NCI-H2171 (cell line): ENCODE results near the gene GMDS.

Experiments
- DNase-seq: peaks from one replicate; lab custom pipeline; 2025; lab: John Stamatoyannopoulos, UW

GMDS gene

GRCh38 chr6:1612974-1613306 is 632.5 kb downstream of the GMDS start:
- no peak for DNase-seq

GRCh38 chr6:1612299-1612973 is 633.0 kb downstream of the GMDS start:
- no peak for DNase-seq

GRCh38 chr6:1611572-1612298 is 633.7 kb downstream of the GMDS start:
- no peak for DNase-seq

- no peak for DNase-seq
Measured at GRCh38 chr6:1611322-1611571, 634.2 kb downstream of the GMDS start.

DNA sequence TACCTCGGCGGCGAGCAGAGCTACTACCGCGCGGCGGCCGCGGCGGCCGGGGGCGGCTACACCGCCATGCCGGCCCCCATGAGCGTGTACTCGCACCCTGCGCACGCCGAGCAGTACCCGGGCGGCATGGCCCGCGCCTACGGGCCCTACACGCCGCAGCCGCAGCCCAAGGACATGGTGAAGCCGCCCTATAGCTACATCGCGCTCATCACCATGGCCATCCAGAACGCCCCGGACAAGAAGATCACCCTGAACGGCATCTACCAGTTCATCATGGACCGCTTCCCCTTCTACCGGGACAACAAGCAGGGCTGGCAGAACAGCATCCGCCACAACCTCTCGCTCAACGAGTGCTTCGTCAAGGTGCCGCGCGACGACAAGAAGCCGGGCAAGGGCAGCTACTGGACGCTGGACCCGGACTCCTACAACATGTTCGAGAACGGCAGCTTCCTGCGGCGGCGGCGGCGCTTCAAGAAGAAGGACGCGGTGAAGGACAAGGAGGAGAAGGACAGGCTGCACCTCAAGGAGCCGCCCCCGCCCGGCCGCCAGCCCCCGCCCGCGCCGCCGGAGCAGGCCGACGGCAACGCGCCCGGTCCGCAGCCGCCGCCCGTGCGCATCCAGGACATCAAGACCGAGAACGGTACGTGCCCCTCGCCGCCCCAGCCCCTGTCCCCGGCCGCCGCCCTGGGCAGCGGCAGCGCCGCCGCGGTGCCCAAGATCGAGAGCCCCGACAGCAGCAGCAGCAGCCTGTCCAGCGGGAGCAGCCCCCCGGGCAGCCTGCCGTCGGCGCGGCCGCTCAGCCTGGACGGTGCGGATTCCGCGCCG is 634.7 kb downstream of the GMDS start:
- DNase-seq, result no peak

DNA sequence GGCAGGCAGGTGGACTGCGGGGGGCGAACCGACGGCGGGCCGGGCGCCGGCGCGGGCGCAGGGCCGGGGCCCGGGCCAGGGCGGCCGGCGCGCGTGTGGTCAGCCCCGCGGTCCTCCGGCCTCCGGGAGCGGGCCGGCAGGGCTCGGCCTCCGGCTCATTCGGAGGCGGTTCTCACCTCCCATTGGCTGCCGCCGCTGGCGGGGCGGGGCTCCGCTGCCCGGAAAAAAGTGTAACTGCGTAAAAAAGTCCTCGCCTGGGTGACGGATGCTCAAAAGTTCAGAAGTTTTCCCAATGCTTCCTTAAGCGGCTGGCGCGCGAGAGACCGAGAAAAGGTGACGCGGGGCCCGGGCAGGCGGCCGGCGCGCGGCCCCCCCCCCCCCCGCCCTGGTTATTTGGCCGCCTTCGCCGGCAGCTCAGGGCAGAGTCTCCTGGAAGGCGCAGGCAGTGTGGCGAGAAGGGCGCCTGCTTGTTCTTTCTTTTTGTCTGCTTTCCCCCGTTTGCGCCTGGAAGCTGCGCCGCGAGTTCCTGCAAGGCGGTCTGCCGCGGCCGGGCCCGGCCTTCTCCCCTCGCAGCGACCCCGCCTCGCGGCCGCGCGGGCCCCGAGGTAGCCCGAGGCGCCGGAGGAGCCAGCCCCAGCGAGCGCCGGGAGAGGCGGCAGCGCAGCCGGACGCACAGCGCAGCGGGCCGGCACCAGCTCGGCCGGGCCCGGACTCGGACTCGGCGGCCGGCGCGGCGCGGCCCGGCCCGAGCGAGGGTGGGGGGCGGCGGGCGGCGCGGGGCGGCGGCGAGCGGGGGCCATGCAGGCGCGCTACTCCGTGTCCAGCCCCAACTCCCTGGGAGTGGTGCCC is 635.5 kb downstream of the GMDS start, which contains the start of gene FOXC1:
FOXC1 (plus strand) TSS at position 268 of the 849 bp plus-strand sequence; CDS start at position 799, 531 bp downstream.
- DNase-seq, result no peak

- DNase-seq, result no peak
Measured at GRCh38 chr6:1609041-1609647, 636.3 kb downstream of the GMDS start.

GRCh38 chr6:1608222-1609040 is 637.0 kb downstream of the GMDS start:
- no peak for DNase-seq

DNA sequence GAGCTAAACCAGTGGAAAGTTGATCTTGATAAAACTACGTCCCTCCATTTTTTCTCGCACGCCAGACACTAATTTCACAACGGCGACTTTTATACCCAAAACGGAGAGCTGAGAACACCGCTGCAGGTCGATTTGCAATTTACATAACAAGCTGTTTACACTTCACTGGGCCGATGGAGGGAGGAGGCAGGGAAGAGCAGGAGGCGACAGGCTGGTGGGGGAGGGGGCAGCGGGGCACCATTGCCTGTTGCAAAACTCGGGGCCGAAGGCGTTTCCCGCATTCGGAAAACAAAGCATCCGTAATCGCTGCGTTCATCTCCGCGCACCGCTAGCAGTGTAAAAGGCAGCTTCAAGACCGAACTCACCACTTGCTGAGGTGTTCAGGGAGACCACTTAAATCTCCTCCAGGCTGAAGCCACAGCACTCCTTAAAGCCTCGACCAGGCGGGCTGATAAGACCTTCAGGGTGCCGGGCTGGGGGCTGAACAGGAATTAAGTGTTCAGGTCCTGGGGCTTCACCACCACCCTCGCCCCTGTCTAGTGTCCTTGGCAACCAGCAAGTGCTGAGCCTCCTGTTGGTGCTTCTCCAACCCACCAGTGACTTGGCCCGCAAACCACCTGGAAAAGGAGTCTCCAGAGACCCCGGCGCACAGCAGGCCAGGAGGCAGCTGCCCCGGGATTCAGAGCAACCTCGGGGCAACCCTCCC is 637.7 kb downstream of the GMDS start:
- DNase-seq, result peak; percentile 57

DNA sequence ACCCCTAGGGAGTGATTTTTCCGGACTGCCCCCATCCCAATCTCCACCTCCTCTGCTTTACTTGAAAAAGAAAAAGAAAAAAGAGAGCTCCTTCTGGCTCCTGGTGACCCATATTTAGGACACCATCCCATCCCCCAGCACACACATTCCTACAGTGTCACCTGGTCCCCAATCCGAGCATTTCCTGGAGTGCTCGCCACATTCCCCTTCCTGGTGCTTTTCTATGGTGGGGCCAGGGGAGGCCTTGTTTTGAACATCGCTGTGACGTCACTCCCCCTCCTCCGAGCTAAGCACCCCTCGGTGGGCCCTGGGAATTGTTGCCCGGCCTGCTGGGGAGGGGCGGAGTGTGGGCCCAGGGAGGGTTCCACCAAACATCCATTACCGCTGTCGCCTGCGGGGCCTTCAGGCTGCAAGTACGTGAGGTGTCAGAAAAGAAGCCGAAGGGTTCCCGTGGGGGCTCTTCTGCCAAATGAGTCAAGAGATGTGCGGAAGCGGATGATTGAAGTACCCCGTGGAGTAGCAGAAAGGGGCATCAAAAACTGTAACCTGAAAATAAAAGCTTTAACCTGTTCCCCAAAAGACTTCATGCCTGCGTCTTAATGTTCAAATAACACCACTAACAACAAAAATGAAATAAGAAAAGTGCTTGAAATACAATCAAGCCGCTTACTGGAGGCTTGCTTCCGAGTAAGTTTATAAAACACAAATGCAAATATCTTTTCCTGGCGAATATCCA is 638.5 kb downstream of the GMDS start:
- DNase-seq, result no peak

DNA sequence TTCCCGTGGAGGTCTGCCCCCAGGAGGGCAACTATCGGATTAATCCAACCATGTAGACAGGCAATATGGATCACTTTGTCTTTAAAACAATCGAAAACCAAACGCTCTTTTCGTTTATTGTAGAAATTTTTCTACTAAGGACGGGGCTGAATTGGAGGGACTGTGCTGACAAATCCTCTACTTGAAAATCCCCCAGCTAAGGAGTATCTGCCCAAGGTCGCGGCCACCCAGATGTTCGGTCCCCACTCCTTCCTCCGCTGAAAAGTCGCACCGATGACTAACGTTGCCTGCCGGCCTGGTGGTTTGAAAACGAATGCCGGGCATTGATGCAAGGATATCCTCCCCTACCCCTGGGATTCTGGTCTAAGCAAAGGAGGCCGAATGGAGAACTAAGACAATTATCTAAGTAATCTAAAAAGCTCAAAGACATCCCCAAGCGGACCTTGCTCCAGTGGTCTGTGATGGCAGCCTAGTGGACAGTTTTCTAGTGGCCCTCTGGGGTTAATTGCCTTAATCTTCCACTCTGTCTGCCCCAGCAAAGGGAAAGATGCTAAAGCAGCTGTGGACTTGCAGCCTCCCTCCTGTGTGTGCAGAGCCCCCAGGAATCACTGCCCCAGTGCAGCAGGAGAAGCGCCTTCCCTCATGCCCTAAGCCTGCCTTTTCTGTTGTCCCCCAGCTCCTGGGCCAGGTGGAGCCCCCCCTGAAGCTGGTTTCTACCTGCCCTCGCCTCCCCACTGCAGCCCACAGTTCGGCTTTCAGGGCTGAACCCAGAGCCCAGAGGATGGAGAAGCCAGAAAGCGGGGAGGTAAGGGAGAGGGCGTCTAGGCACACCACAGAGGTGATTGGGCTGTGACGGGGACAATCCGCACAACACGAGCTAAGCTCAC is 639.3 kb downstream of the GMDS start:
- DNase-seq, result no peak

DNA sequence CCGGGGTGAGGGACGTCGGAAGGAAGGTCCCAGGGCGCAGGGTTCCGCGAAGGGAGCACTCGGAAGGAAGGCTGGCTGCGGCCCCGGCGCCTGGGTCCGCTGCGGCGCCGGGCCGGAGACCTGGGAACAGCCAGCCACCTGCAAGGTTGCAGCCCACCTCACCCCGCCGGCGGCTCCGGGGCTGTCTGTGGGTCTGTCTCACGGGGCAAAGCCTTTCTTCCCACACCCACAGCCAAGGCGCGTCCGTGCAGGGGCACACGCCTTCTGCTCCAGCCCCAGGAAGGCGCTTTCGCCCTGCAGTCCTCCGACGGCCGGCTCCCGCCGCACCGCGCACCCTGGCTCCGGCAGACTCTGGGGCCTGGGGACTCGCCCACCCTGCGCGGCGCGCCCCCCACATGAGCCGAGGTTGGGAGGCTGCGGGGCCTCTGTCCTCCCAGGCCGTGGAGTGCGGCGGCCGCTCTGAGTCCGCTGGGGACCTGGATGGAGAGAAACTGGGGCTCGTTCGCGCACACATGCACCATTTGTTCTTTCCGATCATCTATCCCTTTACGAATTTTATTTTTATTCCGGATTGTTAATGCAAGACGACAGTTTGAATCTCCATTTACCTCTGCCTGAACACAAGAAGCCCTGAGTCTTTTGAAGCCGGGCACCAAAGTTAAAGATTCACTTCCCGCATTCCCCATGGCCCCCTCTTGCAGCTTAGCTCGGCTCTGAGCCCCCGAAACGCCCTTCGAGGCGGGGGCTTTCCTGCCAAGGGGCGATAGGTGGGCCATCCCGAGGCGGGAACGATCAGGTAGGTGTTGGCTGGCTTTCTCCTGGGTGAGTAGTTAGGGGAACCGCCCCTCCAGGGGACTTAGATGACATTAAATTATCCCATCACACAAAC is 640.2 kb downstream of the GMDS start:
- no peak for DNase-seq

DNA sequence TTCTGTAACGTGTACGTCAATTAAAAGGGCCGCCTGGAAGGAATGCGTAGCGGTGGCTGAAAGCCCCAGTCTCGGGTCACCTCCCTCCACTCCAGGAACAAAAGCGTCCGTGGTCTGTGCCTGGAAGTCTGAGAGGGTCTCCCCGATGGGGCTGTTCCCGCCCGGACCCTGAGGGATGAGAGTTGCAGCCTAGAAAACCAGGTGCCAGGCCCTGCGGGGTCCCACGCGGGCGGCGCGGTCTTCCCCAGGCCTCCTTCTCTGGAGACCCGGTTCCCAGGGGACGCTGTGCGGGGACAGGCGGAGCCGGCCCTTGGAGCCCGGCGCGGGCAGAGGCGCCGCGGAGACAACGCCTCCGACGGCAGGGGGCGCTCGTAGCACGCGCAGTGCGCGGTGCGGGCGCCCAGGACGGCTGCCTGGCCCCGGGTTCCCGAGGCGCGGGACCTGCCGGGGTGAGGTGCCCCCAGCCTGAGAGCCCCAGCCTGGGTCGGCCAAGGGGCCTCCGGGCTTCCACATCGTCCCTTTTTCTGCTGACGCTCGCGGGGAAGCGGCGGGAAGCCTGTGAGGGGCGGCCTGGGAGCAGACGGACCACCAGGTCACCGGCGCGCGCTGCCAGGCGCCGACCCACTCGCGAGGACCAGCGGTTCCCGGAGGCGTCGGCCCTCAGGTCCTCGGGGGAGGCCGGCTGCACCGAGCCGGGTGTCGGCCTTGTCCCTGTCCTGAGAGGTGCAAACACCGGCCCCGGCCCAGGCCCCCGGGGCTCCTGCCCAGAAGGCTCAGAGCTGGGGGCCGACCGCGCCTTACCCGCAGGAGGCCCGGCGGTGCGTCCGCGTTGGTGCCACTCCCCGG is 641.0 kb downstream of the GMDS start:
- peak; percentile 63 for DNase-seq

- DNase-seq, result no peak
Measured at GRCh38 chr6:1603708-1604107, 641.7 kb downstream of the GMDS start.

DNA sequence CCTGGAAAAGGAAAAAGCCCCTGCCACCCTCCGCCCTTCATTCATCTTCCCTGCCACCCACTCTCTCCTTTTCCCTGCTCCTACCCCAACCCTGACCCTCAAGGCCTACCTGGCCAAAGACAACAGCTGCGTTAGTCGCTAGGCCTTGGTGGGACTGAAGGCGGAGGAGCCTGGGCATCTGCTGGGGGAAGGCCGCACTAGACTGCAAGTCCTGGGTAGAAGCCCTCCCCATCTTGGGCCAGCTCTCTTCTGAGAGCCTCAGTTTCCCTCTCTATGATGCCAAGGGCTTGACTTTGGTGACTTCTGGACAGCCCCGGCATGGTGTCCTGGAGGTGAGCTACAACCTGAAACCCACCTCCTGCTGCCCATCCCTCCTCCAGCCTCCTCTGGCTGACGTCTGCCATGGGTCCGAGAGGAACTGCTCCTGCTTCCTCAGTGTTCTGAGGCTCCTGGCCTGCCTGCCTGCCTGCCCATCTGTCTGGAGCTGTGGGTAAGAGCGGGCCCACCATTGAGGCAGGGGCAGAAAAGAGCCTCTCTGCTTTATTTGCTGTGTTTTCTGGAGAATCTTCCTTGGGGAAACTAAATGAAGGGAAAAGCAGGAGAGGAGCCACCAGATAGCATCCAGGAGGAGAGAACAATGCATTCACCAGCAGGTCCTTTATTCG is 643.2 kb downstream of the GMDS start:
- no peak for DNase-seq
